Activated CD8-positive, alpha-beta T cell treated with anti-CD3 and anti-CD28 coated beads for 36 hours (primary cell): ENCODE measurements around the gene LSS. TPM values are rescaled to one million over a fixed set of nuclear protein-coding genes. Genes with fewer than 3 reads are reported as not detected.

ENCODE experiments used
- ATAC-seq: fragments of 200-7000 bp; cut with Tn5 transposase; one replicate; pipeline ENCODE4 v1.10.0; 2021; ENCODE audit warnings: mild to moderate bottlenecking, moderate library complexity
- CTCF ChIA-PET: fragments of 350-600 bp; sonication (Branson Sonifier 250); formaldehyde crosslinking; loops from one replicate; lab custom pipeline; 2021; ENCODE audit warnings: antibody characterized with exemption; lab: Charles Lee
- POLR2A ChIA-PET: fragments of 350-600 bp; sonication (Branson Sonifier 250); formaldehyde crosslinking; loops from one replicate; lab custom pipeline; 2021; ENCODE audit warnings: antibody characterized with exemption; lab: Charles Lee
- DNase-seq: peaks from one replicate; pipeline ENCODE4 v3.0.0-alpha.2; 2020
- H3K27ac Mint-ChIP-seq: one replicate; pipeline ENCODE4 v1.8.0; 2021; ENCODE audit warnings: mild to moderate bottlenecking, mixed read lengths
- H3K27me3 Mint-ChIP-seq: one replicate; pipeline ENCODE4 v1.8.0; 2021; ENCODE audit warnings: mixed read lengths
- H3K36me3 Mint-ChIP-seq: one replicate; pipeline ENCODE4 v1.8.0; 2021; ENCODE audit warnings: low read depth, mixed read lengths
- H3K4me1 Mint-ChIP-seq: one replicate; pipeline ENCODE4 v1.8.0; 2021; ENCODE audit warnings: low read depth, mixed read lengths
- H3K4me3 Mint-ChIP-seq: one replicate; pipeline ENCODE4 v1.8.0; 2021; ENCODE audit warnings: mild to moderate bottlenecking, moderate library complexity, mixed read lengths
- H3K9me3 Mint-ChIP-seq: one replicate; pipeline ENCODE4 v1.8.0; 2021; ENCODE audit warnings: mixed read lengths
- intact Hi-C: fragments of 100-400 bp; cut with micrococcal nuclease; formaldehyde crosslinking; loops from one replicate; pipeline ENCODE4 v1.10.0; 2022
- total RNA-seq, 2 experiments: library from RNA; stranded (reverse); gene quantifications; one replicate each; pipeline ENCODE4 v1.2.3, GENCODE V29; 2021
- TF ChIP-seq, protein P1 (sequence below): fragments of 200-600 bp; IDR thresholded peaks from one replicate; pipeline ENCODE4 v1.8.0; 2022; ENCODE audit warnings: antibody characterized with exemption, mild to moderate bottlenecking

The LSS gene
- total RNA-seq, 2 experiments from 2014 or later, result 20.3 to 20.4 TPM

DNA sequence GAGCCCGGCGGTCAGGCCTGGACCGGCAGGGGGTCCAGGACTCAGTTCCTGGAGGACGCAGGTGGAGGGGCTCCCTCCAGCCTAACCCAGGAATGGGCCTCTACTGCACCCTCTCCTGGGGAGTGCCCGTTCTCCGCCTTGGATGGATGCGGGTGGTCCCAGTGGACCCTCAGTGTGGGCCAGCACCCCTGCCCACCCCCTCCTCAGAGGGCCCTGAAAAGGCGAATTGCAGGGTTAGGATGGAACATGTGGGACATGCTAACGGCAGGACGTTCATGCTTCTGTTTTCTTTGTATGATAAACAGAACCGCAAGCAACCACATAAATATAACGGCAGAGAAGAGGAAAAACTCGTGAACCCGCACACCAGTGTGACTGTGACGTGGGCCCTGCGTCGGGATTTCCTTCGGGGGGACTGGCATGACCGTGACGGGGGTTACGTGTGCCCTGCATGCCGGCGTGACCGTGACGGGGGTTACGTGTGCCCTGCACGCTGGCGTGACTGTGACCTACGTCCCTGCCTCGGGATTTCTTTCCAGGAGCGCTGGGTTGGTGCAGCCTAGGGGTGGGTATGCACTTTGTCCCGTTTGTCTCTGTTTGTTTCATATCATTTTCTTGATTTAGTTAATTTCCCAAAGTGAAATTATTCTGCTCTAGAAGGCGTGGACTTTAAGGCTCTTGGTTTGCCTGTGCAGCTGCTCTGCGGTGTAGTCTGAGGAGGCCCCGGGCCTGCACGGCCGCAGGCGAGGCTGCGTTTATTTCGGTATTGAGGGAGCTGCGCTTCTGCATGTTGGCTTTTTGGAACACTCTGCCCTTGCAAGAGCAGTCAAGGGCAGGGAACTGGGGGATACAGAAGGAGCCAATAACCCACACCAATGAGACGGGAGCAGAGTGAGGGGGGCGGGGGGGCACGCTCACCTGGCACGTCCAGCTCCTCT lies 76.3 kb downstream of the LSS start:
- Mint-ChIP-seq H3K9me3 (no peaks in the 10 kb centered on the region), H3K4me1 (no peaks in the 10 kb centered on the region), H3K36me3 (no peaks in the 10 kb centered on the region), H3K4me3 (no peak overlapping the region), H3K27me3 (no peaks in the 10 kb centered on the region), H3K27ac (no peak overlapping the region)
- CTCF ChIA-PET, result interaction anchor here (1.0 to 2.5 kb wide), 10 partner anchors 9 to 185 kb away, joined by 3 to 10 read pairs (median 4); partner anchors contain the start of genes MCM3AP and YBEY
- DNase-seq, result no peak
- TF ChIP-seq, protein P1, sequence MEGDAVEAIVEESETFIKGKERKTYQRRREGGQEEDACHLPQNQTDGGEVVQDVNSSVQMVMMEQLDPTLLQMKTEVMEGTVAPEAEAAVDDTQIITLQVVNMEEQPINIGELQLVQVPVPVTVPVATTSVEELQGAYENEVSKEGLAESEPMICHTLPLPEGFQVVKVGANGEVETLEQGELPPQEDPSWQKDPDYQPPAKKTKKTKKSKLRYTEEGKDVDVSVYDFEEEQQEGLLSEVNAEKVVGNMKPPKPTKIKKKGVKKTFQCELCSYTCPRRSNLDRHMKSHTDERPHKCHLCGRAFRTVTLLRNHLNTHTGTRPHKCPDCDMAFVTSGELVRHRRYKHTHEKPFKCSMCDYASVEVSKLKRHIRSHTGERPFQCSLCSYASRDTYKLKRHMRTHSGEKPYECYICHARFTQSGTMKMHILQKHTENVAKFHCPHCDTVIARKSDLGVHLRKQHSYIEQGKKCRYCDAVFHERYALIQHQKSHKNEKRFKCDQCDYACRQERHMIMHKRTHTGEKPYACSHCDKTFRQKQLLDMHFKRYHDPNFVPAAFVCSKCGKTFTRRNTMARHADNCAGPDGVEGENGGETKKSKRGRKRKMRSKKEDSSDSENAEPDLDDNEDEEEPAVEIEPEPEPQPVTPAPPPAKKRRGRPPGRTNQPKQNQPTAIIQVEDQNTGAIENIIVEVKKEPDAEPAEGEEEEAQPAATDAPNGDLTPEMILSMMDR, result no peak
- POLR2A ChIA-PET, result interaction anchor here (0.5 to 0.9 kb wide), 2 partner anchors 20 to 484 kb away, joined by 3 read pairs; no protein-coding TSS in a partner anchor
- intact Hi-C loops, result no loop called here
- ATAC-seq, result no peak

DNA sequence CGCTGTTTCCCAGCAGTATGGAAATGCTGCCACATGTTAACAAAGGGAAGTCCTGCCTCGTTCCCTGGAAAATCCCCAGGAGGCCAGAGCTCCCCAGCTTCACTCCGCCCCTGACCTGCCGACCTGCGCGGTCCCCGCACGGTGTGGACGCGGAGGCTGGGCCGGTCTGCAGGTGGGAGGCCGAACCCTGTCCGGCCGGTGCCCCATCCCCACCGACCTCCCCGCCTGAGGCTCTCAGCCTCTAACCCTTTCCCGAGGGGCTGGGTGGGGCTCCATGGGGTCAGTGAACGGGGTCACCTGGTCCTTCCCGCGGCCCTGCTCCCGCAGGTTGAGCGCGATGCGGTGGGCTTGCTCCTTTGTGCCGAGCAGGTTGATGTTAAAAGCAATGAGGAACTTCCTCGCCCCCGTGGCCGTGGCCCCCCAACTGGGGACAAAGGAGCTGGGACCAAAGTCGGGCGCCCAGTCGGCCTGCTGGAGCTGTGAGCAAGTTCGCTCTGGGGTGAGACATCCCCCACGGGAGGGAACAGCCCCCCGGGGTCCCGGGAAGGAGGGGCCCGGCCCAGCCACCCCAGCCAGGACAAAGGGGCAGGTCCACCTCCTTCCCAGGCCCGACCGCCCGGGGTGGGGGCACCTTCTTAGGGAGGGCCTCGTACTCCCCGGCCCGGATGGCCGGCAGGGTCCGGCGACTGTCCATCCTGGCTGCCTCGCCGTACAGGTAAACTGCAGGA lies 77.1 kb downstream of the LSS start:
- no peaks in the 10 kb centered on the region for H3K9me3 Mint-ChIP-seq
- H3K27me3 Mint-ChIP-seq, result no peaks in the 10 kb centered on the region
- ATAC-seq (no peak), DNase-seq (no peak)
- POLR2A ChIA-PET, result interaction anchor here (0.5 kb wide), 1 partner anchor 484 kb away, joined by 3 read pairs; no protein-coding TSS in a partner anchor
- no peak overlapping the region for H3K4me3 Mint-ChIP-seq
- intact Hi-C loops, result no loop called here
- no peaks in the 10 kb centered on the region for H3K4me1 Mint-ChIP-seq
- TF ChIP-seq, protein P1, result no peak
- CTCF ChIA-PET, result no interaction called here
- no peaks in the 10 kb centered on the region for H3K36me3 Mint-ChIP-seq
- H3K27ac Mint-ChIP-seq, result no peak overlapping the region

DNA sequence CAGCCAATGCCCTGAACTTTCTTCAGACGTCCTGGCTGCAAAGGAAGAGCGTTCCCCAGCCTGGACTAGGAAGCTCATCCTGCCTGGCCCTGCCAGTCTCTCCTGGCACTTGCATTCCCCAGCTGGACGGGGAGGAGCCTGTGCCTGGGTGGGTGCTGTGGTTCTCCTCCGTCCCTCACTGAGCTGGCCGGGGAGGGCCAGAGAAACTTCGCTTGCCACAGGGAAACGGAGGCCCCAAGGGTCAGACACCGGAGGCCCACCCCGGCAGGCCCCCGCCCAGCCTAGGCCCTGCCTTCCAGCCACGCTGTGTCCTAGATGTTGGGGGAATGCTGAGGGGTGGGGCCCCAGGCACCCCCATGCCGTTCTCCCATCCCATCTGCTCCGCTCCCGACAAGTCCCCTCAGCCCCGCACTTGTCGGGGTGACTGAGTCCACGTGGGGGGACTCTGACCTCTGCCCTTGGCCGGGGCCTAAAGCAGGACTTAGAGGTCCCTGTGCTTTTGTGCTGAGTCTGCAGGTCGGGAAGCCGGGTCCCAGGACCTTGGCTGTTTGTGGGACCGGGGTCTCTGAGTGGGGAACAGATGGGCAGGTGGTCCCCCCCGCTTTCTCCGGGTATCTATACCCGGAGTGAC lies 78.0 kb downstream of the LSS start:
- Mint-ChIP-seq H3K27me3 (no peaks in the 10 kb centered on the region), H3K4me1 (no peaks in the 10 kb centered on the region), H3K27ac (no peak overlapping the region), H3K9me3 (no peaks in the 10 kb centered on the region), H3K36me3 (no peaks in the 10 kb centered on the region), H3K4me3 (no peak overlapping the region)
- intact Hi-C loops, result no loop called here
- CTCF ChIA-PET, result interaction anchor here (1.3 kb wide), 1 partner anchor 25 kb away, joined by 4 read pairs; no protein-coding TSS in a partner anchor
- DNase-seq (no peak), ATAC-seq (no peak)
- POLR2A ChIA-PET, result interaction anchor here (0.8 kb wide), 1 partner anchor 280 kb away, joined by 3 read pairs; no protein-coding TSS in a partner anchor
- TF ChIP-seq, protein P1, result no peak

DNA sequence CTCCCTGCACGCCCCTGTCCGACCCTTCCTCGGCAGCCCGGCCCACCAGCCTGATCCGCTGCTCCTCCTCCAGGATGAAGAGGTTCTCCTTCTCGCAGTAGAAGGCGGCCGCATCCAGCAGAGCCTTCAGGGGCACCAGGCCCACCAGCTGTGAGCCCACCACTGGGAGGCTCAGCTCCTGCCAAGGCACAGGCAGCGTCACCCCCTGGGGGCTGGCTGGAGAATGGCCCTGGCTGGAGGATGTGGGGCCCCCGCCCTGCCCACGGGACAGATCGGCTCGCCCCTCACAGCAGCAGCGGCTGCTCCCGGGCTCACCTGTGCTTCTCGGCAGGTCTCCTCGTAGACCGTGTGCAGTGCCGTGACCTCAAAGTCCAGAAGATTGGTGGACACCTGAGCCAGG lies 78.5 kb downstream of the LSS start:
- intact Hi-C loops, result no loop called here
- TF ChIP-seq, protein P1, result no peak
- no peaks in the 10 kb centered on the region for H3K27me3 Mint-ChIP-seq
- no peak for ATAC-seq
- H3K36me3 Mint-ChIP-seq, result no peaks in the 10 kb centered on the region
- no peak overlapping the region for H3K4me3 Mint-ChIP-seq
- no peak overlapping the region for H3K27ac Mint-ChIP-seq
- H3K9me3 Mint-ChIP-seq, result no peaks in the 10 kb centered on the region
- ChIA-PET CTCF (interaction anchor here (1.1 to 1.3 kb wide), 2 partner anchors 26 to 177 kb away, joined by 3 to 4 read pairs; no protein-coding TSS in a partner anchor), POLR2A (interaction anchor here (0.8 to 0.9 kb wide), 2 partner anchors 15 to 280 kb away, joined by 3 read pairs; no protein-coding TSS in a partner anchor)
- no peaks in the 10 kb centered on the region for H3K4me1 Mint-ChIP-seq
- DNase-seq, result no peak
